Endometrial microvascular endothelial cells (primary cell): ENCODE measurements around the gene SPACA9. TPM values are rescaled to one million over a fixed set of nuclear protein-coding genes. Genes with fewer than 3 reads are reported as not detected.

Source experiments
- in situ Hi-C: cut with HindIII; loops from 2 replicates; pipeline ENCODE4 v1.10.0; 2017; ENCODE audit warnings: low sequenced_read_pairs, low pct_unique_long_range_greater_than_20kb; ENCODE audit errors: inconsistent ontology term
- total RNA-seq: library from RNA; depleted of rRNA; stranded (reverse); fragments of >200 nt; gene quantifications from one replicate; pipeline ENCODE4 v1.2.3, GENCODE V29; 2015; ENCODE audit errors: inconsistent ontology term

Gene SPACA9
- total RNA-seq, result 2.9 TPM

- in situ Hi-C loops, result no loop called here
Observed at GRCh38 chr9:132878695-132879456, at the start of gene SPACA9. TSS of gene SPACA9 (plus strand) at chr9:132878898. CDS start at chr9:132883948, 5,050 bp downstream.

- in situ Hi-C loops, result no loop called here
Observed at GRCh38 chr9:132832171-132832881, 46.4 kb upstream of the SPACA9 start.

GRCh38 chr9:132833550-132834121, 45.1 kb upstream of the SPACA9 start:
- in situ Hi-C loops, result no loop called here

GRCh38 chr9:132834343-132834742, 44.4 kb upstream of the SPACA9 start:
- in situ Hi-C loops, result no loop called here

- in situ Hi-C loops, result no loop called here
Observed at GRCh38 chr9:132837501-132838286, 41.0 kb upstream of the SPACA9 start.

GRCh38 chr9:132838291-132838690, 40.4 kb upstream of the SPACA9 start:
- in situ Hi-C loops, result no loop called here

- in situ Hi-C loops, result no loop called here
Observed at GRCh38 chr9:132840980-132841379, 37.7 kb upstream of the SPACA9 start.

- in situ Hi-C loops, result no loop called here
Observed at GRCh38 chr9:132842124-132843044, 36.3 kb upstream of the SPACA9 start.

- in situ Hi-C loops, result no loop called here
Observed at GRCh38 chr9:132846109-132846917, 32.4 kb upstream of the SPACA9 start.

- in situ Hi-C loops, result no loop called here
Observed at GRCh38 chr9:132846918-132847515, 31.7 kb upstream of the SPACA9 start.

GRCh38 chr9:132849185-132849706, 29.5 kb upstream of the SPACA9 start:
- in situ Hi-C loops, result no loop called here

- in situ Hi-C loops, result no loop called here
Observed at GRCh38 chr9:132853482-132853881, 25.2 kb upstream of the SPACA9 start.

GRCh38 chr9:132854832-132855231, 23.9 kb upstream of the SPACA9 start:
- in situ Hi-C loops, result no loop called here

GRCh38 chr9:132855904-132856303, 22.8 kb upstream of the SPACA9 start:
- in situ Hi-C loops, result no loop called here

- in situ Hi-C loops, result no loop called here
Observed at GRCh38 chr9:132857031-132857430, 21.7 kb upstream of the SPACA9 start.

GRCh38 chr9:132857616-132858342, 20.9 kb upstream of the SPACA9 start:
- in situ Hi-C loops, result no loop called here
